ENCODE data around the gene EDDM13.

- TF ChIP-seq POLR2A (IDR thresholded peaks at IDR 0.05; ENCODE audit: low read depth, low read length) (no peak), TAF1 (IDR thresholded peaks at IDR 0.05; ENCODE audit: borderline replicate concordance, low read depth, low read length) (no peak), POLR2AphosphoS5 (IDR thresholded peaks at IDR 0.05; ENCODE audit: low read depth, low read length) (no peak)
Measured at GRCh38 chr19:56321989-56322440, 49.5 kb downstream of the EDDM13 start.

All from GM12892 (cell line).